ENCODE results near the gene SUGCT. TPM values are rescaled to one million over a fixed set of nuclear protein-coding genes. Genes with fewer than 3 reads are reported as not detected.
"Not testable (repeated sequence)": the region's sequence is repeated elsewhere in the genome, so short reads cannot be mapped to it uniquely, and the experiment has no call there.

SUGCT gene
- total RNA-seq, 1 experiment from 2014 or later, result 1.6 TPM

GRCh38 chr7:40162516-40162915 is 27.7 kb downstream of the SUGCT start:
- no peak for TF ChIP-seq CTCF (IDR thresholded peaks at IDR 0.05; ENCODE audit: unreplicated experiment)
- DNase-seq, result no peak
- Mint-ChIP-seq H3K9me3 (ENCODE audit: low read depth, unreplicated experiment) (peaks cover under 1% of the 10 kb centered on the region), H3K4me3 (ENCODE audit: low read depth, unreplicated experiment) (no peak overlapping the region), H3K27me3 (ENCODE audit: unreplicated experiment) (peaks cover 2% of the 10 kb centered on the region), H3K4me1 (ENCODE audit: low read depth, unreplicated experiment) (no peaks in the 10 kb centered on the region), H3K36me3 (ENCODE audit: insufficient read depth, unreplicated experiment) (no peaks in the 10 kb centered on the region), H3K27ac (ENCODE audit: unreplicated experiment) (no peak overlapping the region)
- CTCF ChIA-PET, result interaction anchor here (0.6 kb wide), 1 partner anchor 726 kb away, joined by 3 read pairs; no protein-coding TSS in a partner anchor
- intact Hi-C loops (cut with micrococcal nuclease; ENCODE audit: unreplicated experiment), result no loop called here
- no TSS peak for BruUV-seq (replicated peaks)

GRCh38 chr7:40165216-40165615 is 30.4 kb downstream of the SUGCT start:
- peaks cover 12% of the 10 kb centered on the region for H3K27me3 Mint-ChIP-seq (ENCODE audit: unreplicated experiment)
- DNase-seq, result no peak
- no peak overlapping the region for H3K27ac Mint-ChIP-seq (ENCODE audit: unreplicated experiment)
- no peaks in the 10 kb centered on the region for H3K36me3 Mint-ChIP-seq (ENCODE audit: insufficient read depth, unreplicated experiment)
- TF ChIP-seq CTCF (IDR thresholded peaks at IDR 0.05; ENCODE audit: unreplicated experiment), result no peak
- peaks cover 2% of the 10 kb centered on the region for H3K9me3 Mint-ChIP-seq (ENCODE audit: low read depth, unreplicated experiment)
- H3K4me1 Mint-ChIP-seq (ENCODE audit: low read depth, unreplicated experiment), result no peaks in the 10 kb centered on the region
- BruUV-seq (replicated peaks), result no TSS peak
- intact Hi-C loops (cut with micrococcal nuclease; ENCODE audit: unreplicated experiment), result no loop called here
- no peak overlapping the region for H3K4me3 Mint-ChIP-seq (ENCODE audit: low read depth, unreplicated experiment)
- CTCF ChIA-PET, result interaction anchor here (0.6 kb wide), 1 partner anchor 11 kb away, joined by 5 read pairs; no protein-coding TSS in a partner anchor

- H3K9me3 Mint-ChIP-seq (ENCODE audit: low read depth, unreplicated experiment), result peaks cover 2% of the 10 kb centered on the region
- no TSS peak for BruUV-seq (replicated peaks)
- H3K27me3 Mint-ChIP-seq (ENCODE audit: unreplicated experiment), result peaks cover 16% of the 10 kb centered on the region
- H3K27ac Mint-ChIP-seq (ENCODE audit: unreplicated experiment), result no peak overlapping the region
- no peaks in the 10 kb centered on the region for H3K36me3 Mint-ChIP-seq (ENCODE audit: insufficient read depth, unreplicated experiment)
- DNase-seq, result no peak
- no peak for TF ChIP-seq CTCF (IDR thresholded peaks at IDR 0.05; ENCODE audit: unreplicated experiment)
- no peaks in the 10 kb centered on the region for H3K4me1 Mint-ChIP-seq (ENCODE audit: low read depth, unreplicated experiment)
- CTCF ChIA-PET, result interaction anchor here (1.2 kb wide), 1 partner anchor 32 kb away, joined by 3 read pairs; the partner anchor contains the start of genes MPLKIP and SUGCT
- H3K4me3 Mint-ChIP-seq (ENCODE audit: low read depth, unreplicated experiment), result no peak overlapping the region
- intact Hi-C loops (cut with micrococcal nuclease; ENCODE audit: unreplicated experiment), result no loop called here
Observed at GRCh38 chr7:40167291-40167690, 32.5 kb downstream of the SUGCT start.

DNA sequence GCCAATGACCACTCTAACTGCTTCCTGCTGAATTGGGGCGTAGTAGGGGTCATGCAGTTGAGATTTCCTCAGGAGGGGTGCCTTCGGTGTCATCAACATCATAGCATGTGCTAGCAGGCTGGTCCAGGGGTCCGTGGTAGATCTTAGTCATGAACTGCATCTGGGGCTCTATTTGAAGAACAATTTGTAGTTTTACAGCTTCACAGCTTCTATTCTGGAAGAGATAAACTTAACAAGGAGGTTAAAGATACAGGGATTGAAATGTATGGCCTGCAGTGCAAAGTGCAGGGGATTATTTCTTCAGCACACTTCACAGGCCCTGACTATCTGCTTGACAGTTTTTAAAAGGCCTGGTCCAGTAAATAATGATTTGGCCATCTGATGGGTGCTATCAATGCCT is 33.5 kb downstream of the SUGCT start:
- H3K36me3 Mint-ChIP-seq (ENCODE audit: insufficient read depth, unreplicated experiment); DNase-seq; H3K4me3 Mint-ChIP-seq (ENCODE audit: low read depth, unreplicated experiment); H3K9me3 Mint-ChIP-seq (ENCODE audit: low read depth, unreplicated experiment); intact Hi-C loops (cut with micrococcal nuclease; ENCODE audit: unreplicated experiment); H3K27ac Mint-ChIP-seq (ENCODE audit: unreplicated experiment); BruUV-seq (replicated peaks); H3K4me1 Mint-ChIP-seq (ENCODE audit: low read depth, unreplicated experiment): not testable (repeated sequence)
- CTCF ChIA-PET, result interaction anchor here (1.2 kb wide), 1 partner anchor 33 kb away, joined by 3 read pairs; the partner anchor contains the start of genes MPLKIP and SUGCT
- peaks cover 16% of the 10 kb centered on the region for H3K27me3 Mint-ChIP-seq (ENCODE audit: unreplicated experiment)

- BruUV-seq (replicated peaks); H3K36me3 Mint-ChIP-seq (ENCODE audit: insufficient read depth, unreplicated experiment); intact Hi-C loops (cut with micrococcal nuclease; ENCODE audit: unreplicated experiment); H3K27ac Mint-ChIP-seq (ENCODE audit: unreplicated experiment); H3K9me3 Mint-ChIP-seq (ENCODE audit: low read depth, unreplicated experiment); DNase-seq; H3K27me3 Mint-ChIP-seq (ENCODE audit: unreplicated experiment); H3K4me3 Mint-ChIP-seq (ENCODE audit: low read depth, unreplicated experiment); H3K4me1 Mint-ChIP-seq (ENCODE audit: low read depth, unreplicated experiment): not testable (repeated sequence)
- CTCF ChIA-PET, result interaction anchor here (1.1 kb wide), 1 partner anchor 9 kb away, joined by 3 read pairs; no protein-coding TSS in a partner anchor
Observed at GRCh38 chr7:40173121-40173520, 38.3 kb downstream of the SUGCT start.

GRCh38 chr7:40175256-40175655 is 40.5 kb downstream of the SUGCT start:
- H3K27ac Mint-ChIP-seq (ENCODE audit: unreplicated experiment); DNase-seq; CTCF ChIA-PET; BruUV-seq (replicated peaks); H3K4me3 Mint-ChIP-seq (ENCODE audit: low read depth, unreplicated experiment); H3K36me3 Mint-ChIP-seq (ENCODE audit: insufficient read depth, unreplicated experiment); H3K9me3 Mint-ChIP-seq (ENCODE audit: low read depth, unreplicated experiment); H3K4me1 Mint-ChIP-seq (ENCODE audit: low read depth, unreplicated experiment); intact Hi-C loops (cut with micrococcal nuclease; ENCODE audit: unreplicated experiment); H3K27me3 Mint-ChIP-seq (ENCODE audit: unreplicated experiment): not testable (repeated sequence)

Measured in Calu3 (cell line).